PFSK-1 (cell line): Measurements from ENCODE around the gene RAX2.

Experiments
- REST ChIP-seq, 2 experiments: IDR thresholded peaks; 2 replicates each; pipeline versions ENCODE4 v1.6.1 to v1.8.0; 2011 to 2012; ENCODE audit warnings: low read depth in 2 of 2, low read length in 2 of 2, control low read depth in 1 of 2, inconsistent platforms in 1 of 2, mild to moderate bottlenecking in 1 of 2, moderate library complexity in 1 of 2; ENCODE audit not compliant: insufficient read depth in 1 of 2
- SIN3A ChIP-seq: IDR thresholded peaks from 2 replicates; pipeline ENCODE4 v1.6.1; 2012; ENCODE audit warnings: mild to moderate bottlenecking, low read length, moderate library complexity, borderline replicate concordance; ENCODE audit not compliant: insufficient read depth

GRCh38 chr19:3801412-3802096, 29.5 kb upstream of the RAX2 start:
- TF ChIP-seq REST (IDR thresholded peaks at IDR 0.05; ENCODE audit: insufficient read depth in 1 of 2, low read depth in 2 of 2, low read length in 2 of 2) (no peak), SIN3A (no peak)
